WTC11 (cell line): ENCODE measurements around the gene FRMD4A. TPM values are rescaled to one million over a fixed set of nuclear protein-coding genes. Genes with fewer than 3 reads are reported as not detected.
"Not testable (repeated sequence)": the region's sequence is repeated elsewhere in the genome, so short reads cannot be mapped to it uniquely, and the experiment has no call there.

Experiments
- ATAC-seq: fragments of 200-7000 bp; cut with Tn5 transposase; 2 replicates; pipeline ENCODE4 v1.10.0; 2021; ENCODE audit warnings: mild to moderate bottlenecking, moderate library complexity
- CTCF ChIA-PET: fragments of 300-600 bp; sonication (Branson Sonifier 250); formaldehyde crosslinking; loops from one replicate; lab custom pipeline; 2021; ENCODE audit warnings: antibody characterized with exemption; lab: Charles Lee
- POLR2A ChIA-PET: fragments of 350-600 bp; sonication (Branson Sonifier 250); formaldehyde crosslinking; loops from one replicate; lab custom pipeline; 2021; ENCODE audit warnings: antibody characterized with exemption; lab: Charles Lee
- DNase-seq: peaks from one replicate; pipeline ENCODE4 v3.0.0; 2021; ENCODE audit warnings: low spot score
- H3K27ac Mint-ChIP-seq: 2 replicates; pipeline ENCODE4 v1.8.0; 2021; ENCODE audit warnings: mixed read lengths
- H3K27me3 Mint-ChIP-seq: 2 replicates; pipeline ENCODE4 v1.8.0; 2021; ENCODE audit warnings: low read depth, mild to moderate bottlenecking, moderate library complexity, mixed read lengths
- H3K36me3 Mint-ChIP-seq: 2 replicates; pipeline ENCODE4 v1.8.0; 2021; ENCODE audit warnings: mixed read lengths
- H3K4me1 Mint-ChIP-seq: 2 replicates; pipeline ENCODE4 v1.8.0; 2022; ENCODE audit warnings: mixed read lengths
- H3K4me3 Mint-ChIP-seq: 2 replicates; pipeline ENCODE4 v1.8.0; 2021; ENCODE audit warnings: mild to moderate bottlenecking, moderate library complexity, mixed read lengths
- H3K9me3 Mint-ChIP-seq: 2 replicates; pipeline ENCODE4 v1.8.0; 2021; ENCODE audit warnings: mixed read lengths
- AR ChIP-seq: fragments of 250-450 bp; sonication (Bioruptor Pico); IDR thresholded peaks from 2 replicates; pipeline ENCODE4 v1.9.0; 2021; ENCODE audit warnings: mild to moderate bottlenecking
- ATF3 ChIP-seq: sonication (generic); formaldehyde crosslinking; conservative IDR thresholded peaks from 2 replicates; pipeline ENCODE4 v1.8.1; 2022; ENCODE audit warnings: mild to moderate bottlenecking, missing genetic modification reagents
- EMX1 ChIP-seq: fragments of 250-450 bp; sonication (Bioruptor Pico); IDR thresholded peaks from 2 replicates; pipeline ENCODE4 v1.8.0; 2021; ENCODE audit warnings: mild to moderate bottlenecking
- MXD4 ChIP-seq: fragments of 250-450 bp; sonication (Bioruptor Pico); IDR thresholded peaks from 2 replicates; pipeline ENCODE4 v1.8.0; 2021; ENCODE audit warnings: mild to moderate bottlenecking, moderate library complexity, borderline replicate concordance
- NR1H2 ChIP-seq: sonication (generic); formaldehyde crosslinking; IDR thresholded peaks from 2 replicates; pipeline ENCODE4 v1.9.0; 2021; ENCODE audit warnings: mild to moderate bottlenecking, moderate library complexity, missing genetic modification reagents
- SP1 ChIP-seq: sonication (generic); formaldehyde crosslinking; conservative IDR thresholded peaks from 2 replicates; pipeline ENCODE4 v1.8.1; 2022; ENCODE audit warnings: missing genetic modification reagents
- TEAD1 ChIP-seq: sonication (generic); formaldehyde crosslinking; IDR thresholded peaks from 2 replicates; pipeline ENCODE4 v1.8.0; 2022; ENCODE audit warnings: mild to moderate bottlenecking, missing genetic modification reagents
- TP53 ChIP-seq: sonication (generic); formaldehyde crosslinking; IDR thresholded peaks from 2 replicates; pipeline ENCODE4 v1.8.1; 2023; ENCODE audit warnings: mild to moderate bottlenecking, missing genetic modification reagents
- ZNF263 ChIP-seq: sonication (generic); formaldehyde crosslinking; IDR thresholded peaks from 2 replicates; pipeline ENCODE4 v1.8.1; 2022; ENCODE audit warnings: low read depth, mild to moderate bottlenecking, moderate library complexity, missing genetic modification reagents
- ZNF396 ChIP-seq: fragments of 250-450 bp; sonication (Bioruptor Pico); IDR thresholded peaks from 2 replicates; pipeline ENCODE4 v1.8.0; 2021; ENCODE audit warnings: mild to moderate bottlenecking, moderate library complexity, borderline replicate concordance
- ZNF512 ChIP-seq: sonication (generic); formaldehyde crosslinking; IDR thresholded peaks from 2 replicates; pipeline ENCODE4 v1.8.1; 2022; ENCODE audit warnings: missing genetic modification reagents, borderline replicate concordance
- ZNF532 ChIP-seq: fragments of 250-450 bp; sonication (Bioruptor Pico); IDR thresholded peaks from 2 replicates; pipeline ENCODE4 v1.9.0; 2021; ENCODE audit warnings: mild to moderate bottlenecking, borderline replicate concordance
- total RNA-seq: library from RNA; stranded (reverse); gene quantifications from 3 replicates; pipeline ENCODE4 v1.2.3, GENCODE V29; 2021

The FRMD4A gene
- total RNA-seq, 1 experiment from 2014 or later: 35.5 TPM

- TF ChIP-seq ATF3 (CRISPR knock-in tag): no peak
- no peak for TF ChIP-seq EMX1 (CRISPR knock-in tag)
- TF ChIP-seq ZNF263 (CRISPR knock-in tag): no peak
- TF ChIP-seq ZNF396: no peak
- no peak for TF ChIP-seq TP53 (CRISPR knock-in tag)
- TF ChIP-seq MXD4 (CRISPR knock-in tag): no peak
- TF ChIP-seq TEAD1 (CRISPR knock-in tag): no peak
- no peak for TF ChIP-seq ZNF512 (CRISPR knock-in tag)
These were observed 193.3 kb downstream of the FRMD4A start (continued) for GRCh38 chr10:14137391-14137790.

- H3K4me1 Mint-ChIP-seq, H3K36me3 Mint-ChIP-seq, ATAC-seq, H3K27me3 Mint-ChIP-seq, H3K27ac Mint-ChIP-seq, DNase-seq, CTCF ChIA-PET, H3K9me3 Mint-ChIP-seq, POLR2A ChIA-PET, H3K4me3 Mint-ChIP-seq: not testable (repeated sequence)
These were observed 195.5 kb downstream of the FRMD4A start for GRCh38 chr10:14135196-14135595.

GRCh38 chr10:14134275-14134674 is 196.4 kb downstream of the FRMD4A start:
- ATAC-seq (no peak), DNase-seq (no peak)
- no peak for TF ChIP-seq NR1H2 (CRISPR knock-in tag)
- no peak for TF ChIP-seq MXD4 (CRISPR knock-in tag)
- no peak for TF ChIP-seq AR
- no peak for TF ChIP-seq ZNF532
- no peak for TF ChIP-seq SP1
- TF ChIP-seq ZNF263 (CRISPR knock-in tag): no peak
- H3K27me3 Mint-ChIP-seq: no peaks in the 10 kb centered on the region
- H3K4me3 Mint-ChIP-seq: no peak overlapping the region
- peaks cover 7% of the 10 kb centered on the region; the same call in 1 of the 2 replicates for H3K4me1 Mint-ChIP-seq
- peaks cover 5% of the 10 kb centered on the region; the same call in 1 of the 2 replicates for H3K9me3 Mint-ChIP-seq
- ChIA-PET CTCF (no interaction called here), POLR2A (no interaction called here)
- H3K36me3 Mint-ChIP-seq: no peaks in the 10 kb centered on the region
- H3K27ac Mint-ChIP-seq: no peak overlapping the region
